Bronchial epithelial cell (primary cell): ENCODE results near the gene CYP39A1. TPM values are rescaled to one million over a fixed set of nuclear protein-coding genes. Genes with fewer than 3 reads are reported as not detected.

ENCODE experiments used
- DNase-seq: peaks from one replicate; pipeline ENCODE4 v3.0.0-alpha.2; 2010; ENCODE audit warnings: low read depth
- FAIRE-seq: peaks from 2 replicates; lab custom pipeline; 2011; peaks lifted over from hg19 to GRCh38; lab: Jason Lieb, UNC
- H3K27me3 ChIP-seq: 2 replicates; pipeline ENCODE4 v1.5.1; 2011; ENCODE audit warnings: low read length; ENCODE audit not compliant: control insufficient read depth, insufficient read depth
- H3K36me3 ChIP-seq: 2 replicates; pipeline ENCODE4 v1.5.1; 2011; ENCODE audit warnings: low read length; ENCODE audit not compliant: control insufficient read depth, insufficient read depth
- H3K4me3 ChIP-seq: 2 replicates; pipeline ENCODE4 v1.5.1; 2011; ENCODE audit warnings: mild to moderate bottlenecking, low read depth, low read length, control low read depth
- total RNA-seq: library from RNA; depleted of rRNA; stranded (reverse); fragments of >200 nt; gene quantifications from 2 replicates; pipeline ENCODE4 v1.2.1, GENCODE V29; 2014
- TF ChIP-seq, protein P1 (sequence below): IDR thresholded peaks from 2 replicates; pipeline ENCODE4 v1.5.1; 2011; ENCODE audit warnings: mild to moderate bottlenecking, moderate library complexity, low read length, control low read depth, inconsistent platforms; ENCODE audit not compliant: insufficient read depth, severe bottlenecking

Gene CYP39A1
- total RNA-seq, 1 donor from 2014 or later, result 5.0 TPM

GRCh38 chr6:46626228-46626909 is 26.2 kb downstream of the CYP39A1 start:
- DNase-seq, result peak; percentile 53
- FAIRE-seq, result no peak
- no peaks in the 10 kb centered on the region for H3K36me3 ChIP-seq
- H3K4me3 ChIP-seq, result no peak overlapping the region
- H3K27me3 ChIP-seq, result no peaks in the 10 kb centered on the region
- TF ChIP-seq, protein P1, sequence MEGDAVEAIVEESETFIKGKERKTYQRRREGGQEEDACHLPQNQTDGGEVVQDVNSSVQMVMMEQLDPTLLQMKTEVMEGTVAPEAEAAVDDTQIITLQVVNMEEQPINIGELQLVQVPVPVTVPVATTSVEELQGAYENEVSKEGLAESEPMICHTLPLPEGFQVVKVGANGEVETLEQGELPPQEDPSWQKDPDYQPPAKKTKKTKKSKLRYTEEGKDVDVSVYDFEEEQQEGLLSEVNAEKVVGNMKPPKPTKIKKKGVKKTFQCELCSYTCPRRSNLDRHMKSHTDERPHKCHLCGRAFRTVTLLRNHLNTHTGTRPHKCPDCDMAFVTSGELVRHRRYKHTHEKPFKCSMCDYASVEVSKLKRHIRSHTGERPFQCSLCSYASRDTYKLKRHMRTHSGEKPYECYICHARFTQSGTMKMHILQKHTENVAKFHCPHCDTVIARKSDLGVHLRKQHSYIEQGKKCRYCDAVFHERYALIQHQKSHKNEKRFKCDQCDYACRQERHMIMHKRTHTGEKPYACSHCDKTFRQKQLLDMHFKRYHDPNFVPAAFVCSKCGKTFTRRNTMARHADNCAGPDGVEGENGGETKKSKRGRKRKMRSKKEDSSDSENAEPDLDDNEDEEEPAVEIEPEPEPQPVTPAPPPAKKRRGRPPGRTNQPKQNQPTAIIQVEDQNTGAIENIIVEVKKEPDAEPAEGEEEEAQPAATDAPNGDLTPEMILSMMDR, result peak; percentile 31

DNA sequence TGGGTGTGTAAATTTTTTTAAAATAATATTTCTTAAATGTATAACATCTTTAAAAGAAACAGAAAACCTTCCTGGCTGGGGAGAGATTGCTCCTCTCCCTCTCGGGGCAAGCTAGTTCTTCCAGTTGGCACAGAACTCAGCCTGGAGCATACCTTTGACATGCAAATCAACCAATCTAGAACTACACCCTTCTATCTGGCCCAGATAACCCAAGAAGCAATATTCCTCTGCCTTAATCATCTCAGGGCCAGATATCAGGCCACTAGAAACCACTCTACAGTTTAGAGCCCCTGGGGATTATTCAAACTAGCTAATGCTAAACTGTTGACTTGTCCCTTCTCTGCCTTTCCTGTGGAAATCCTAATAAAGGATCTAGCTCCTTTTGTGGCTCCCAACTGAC is 33.9 kb downstream of the CYP39A1 start:
- TF ChIP-seq, protein P1, result no peak
- no peaks in the 10 kb centered on the region for H3K36me3 ChIP-seq
- FAIRE-seq (no peak), DNase-seq (no peak)
- H3K27me3 ChIP-seq, result no peaks in the 10 kb centered on the region
- no peak overlapping the region for H3K4me3 ChIP-seq

DNA sequence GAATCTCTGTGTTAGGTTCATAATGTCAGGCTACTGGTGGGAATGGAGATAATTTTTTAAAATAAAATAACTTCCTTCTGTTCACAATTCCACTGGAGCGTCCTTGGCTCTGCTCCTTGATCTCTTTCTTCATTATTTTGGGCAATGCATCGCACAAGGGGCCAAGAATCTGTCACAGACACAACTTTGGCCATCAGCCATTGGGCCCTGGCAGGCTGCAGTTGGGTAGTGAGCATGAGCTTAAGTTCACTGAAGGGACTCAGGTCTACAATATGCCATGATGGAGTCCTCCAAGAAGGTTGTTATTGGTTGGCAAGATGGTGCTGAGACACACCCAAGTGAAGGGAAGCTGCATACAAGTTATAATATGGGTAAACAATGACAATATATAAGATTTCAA is 40.0 kb downstream of the CYP39A1 start:
- Histone ChIP-seq H3K36me3 (no peaks in the 10 kb centered on the region), H3K4me3 (no peak overlapping the region), H3K27me3 (no peaks in the 10 kb centered on the region)
- no peak for FAIRE-seq
- TF ChIP-seq, protein P1, result no peak
- no peak for DNase-seq

- Histone ChIP-seq H3K4me3 (no peak overlapping the region), H3K36me3 (no peaks in the 10 kb centered on the region), H3K27me3 (no peaks in the 10 kb centered on the region)
- TF ChIP-seq, protein P1, result no peak
- DNase-seq (no peak), FAIRE-seq (no peak)
These were observed 41.6 kb downstream of the CYP39A1 start for GRCh38 chr6:46610862-46611553.

DNA sequence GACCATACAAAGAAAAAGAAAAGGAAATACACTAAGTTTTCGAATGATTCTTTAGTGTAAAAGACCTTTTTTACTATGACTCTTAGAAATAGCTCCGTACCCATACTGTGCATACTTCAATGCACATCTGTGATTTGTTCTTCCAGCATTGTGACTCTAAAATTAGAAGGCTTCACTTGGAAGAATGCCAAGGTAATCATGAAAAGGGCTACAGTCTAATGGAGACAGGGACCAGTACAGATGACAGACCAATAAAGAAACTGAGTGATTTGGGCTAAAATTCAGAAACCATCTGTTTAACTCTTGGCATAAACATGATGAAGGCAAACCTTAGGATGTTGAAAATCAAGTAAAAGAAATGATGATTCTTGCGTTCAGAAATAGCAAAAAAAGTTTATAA is 46.3 kb downstream of the CYP39A1 start:
- TF ChIP-seq, protein P1, result no peak
- no peaks in the 10 kb centered on the region for H3K27me3 ChIP-seq
- H3K4me3 ChIP-seq, result no peak overlapping the region
- FAIRE-seq, result no peak
- H3K36me3 ChIP-seq, result no peaks in the 10 kb centered on the region
- DNase-seq, result no peak
